Psoas muscle (tissue), 8 donors: ENCODE measurements around the gene DYRK2. TPM values are rescaled to one million over a fixed set of nuclear protein-coding genes. Genes with fewer than 3 reads are reported as not detected.
A peak's percentile ranks its signal among the peaks of the same experiment; 100 is the strongest.

ENCODE experiments used
- ATAC-seq, 4 donors: fragments of 200-7000 bp; cut with Tn5 transposase; one replicate each; pipeline ENCODE4 v1.9.1; 2020; ENCODE audit warnings: moderate library complexity in 3 of 4, mild to moderate bottlenecking in 2 of 4
- DNase-seq, 2 donors: peaks; one replicate each; pipeline ENCODE4 v3.0.0-alpha.2; 2020
- H3K27ac ChIP-seq: fragments of 200-600 bp; one replicate; pipeline ENCODE4 v1.8.0; 2022
- H3K27me3 ChIP-seq, 3 donors: fragments of 200-600 bp in 1 of 3; one replicate each; pipeline versions ENCODE4 v1.6.1 to v1.8.0; 2013 to 2022; ENCODE audit warnings: low read length in 2 of 3, mild to moderate bottlenecking in 2 of 3, moderate library complexity in 1 of 3; ENCODE audit not compliant: insufficient read depth in 3 of 3
- H3K36me3 ChIP-seq, 2 donors: fragments of 200-600 bp in 1 of 2; one replicate each; pipeline versions ENCODE4 v1.6.1 to v1.8.0; 2013 to 2022; ENCODE audit warnings: low read depth in 1 of 2, mild to moderate bottlenecking in 1 of 2, moderate library complexity in 1 of 2; ENCODE audit not compliant: insufficient read depth in 1 of 2
- H3K4me1 ChIP-seq: fragments of 200-600 bp; one replicate; pipeline ENCODE4 v1.8.0; 2022
- H3K4me3 ChIP-seq: fragments of 200-600 bp; one replicate; pipeline ENCODE4 v1.8.0; 2022; ENCODE audit warnings: mild to moderate bottlenecking
- H3K9me3 ChIP-seq: fragments of 200-600 bp; one replicate; pipeline ENCODE4 v1.8.0; 2022
- CTCF ChIP-seq: fragments of 200-600 bp; IDR thresholded peaks from one replicate; pipeline ENCODE4 v1.8.0; 2022; ENCODE audit warnings: antibody characterized with exemption
- WGBS, 3 donors: extraction: QIAGEN DNeasy Blood & Tissue Kit; methylation state at CpG; one replicate each; pipeline versions ENCODE4 v1.1.6 to v1.1.7; 2013; 5-methylcytosine and 5-hydroxymethylcytosine counted together
- intact Hi-C, 2 donors: fragments of 100-400 bp; cut with DNase I; formaldehyde crosslinking; loops; one replicate each; pipeline versions ENCODE4 v1.11.0 to v1.14.2; 2022
- polyA plus RNA-seq, 3 donors: library from polyadenylated mRNA; stranded (reverse); fragments of 200-250 nt; gene quantifications; one replicate each; pipeline ENCODE4 v1.2.3, GENCODE V29; 2013
- total RNA-seq, 4 donors: library from RNA; stranded (reverse); fragmentation: NEBNext Ultra II Directional in 2 of 4; extraction: Animal tissue kit (Norgen Biotek cat#: 25700) in 2 of 4; gene quantifications; one replicate each; pipeline versions ENCODE4 v1.2.1 to v1.2.4, GENCODE V29; 2021 to 2023
- donor health status: healthy with polysubstance abuse.
- donor health status: DM: no; HTN: no; CAD: no; lungs with moderate emphysema.
- donor health status: Bipolar disorder and iron deficiency.
- donor health status: healthy.
- donor health status: DM: yes; HTN: yes; CAD: no.
- donor health status: DM: no; HTN: no; CAD: no.
- donor health status: DM: no; HTN: no; CAD: no.
- donor health status: DM: yes; HTN: yes; CAD: no.

The DYRK2 gene
- total and polyA plus RNA-seq, 7 donors = 2.8 to 46.4 (median 11.0) TPM

- DNase-seq (no peak), ATAC-seq (no peak)
- no peak overlapping the region for H3K4me3 ChIP-seq
- H3K27ac ChIP-seq = no peak overlapping the region
- TF ChIP-seq CTCF = no peak
- H3K4me1 ChIP-seq = no peaks in the 10 kb centered on the region
- WGBS, 3 donors = 95 to 99% (median 96%) methylated on average over 1 of the region's 1 CpG
- intact Hi-C loops = no loop called here
- no peaks in the 10 kb centered on the region for H3K36me3 ChIP-seq
- no peaks in the 10 kb centered on the region for H3K27me3 ChIP-seq
- H3K9me3 ChIP-seq = no peaks in the 10 kb centered on the region
These were observed 9.9 kb upstream of the DYRK2 start for GRCh38 chr12:67638694-67639093.

DNA sequence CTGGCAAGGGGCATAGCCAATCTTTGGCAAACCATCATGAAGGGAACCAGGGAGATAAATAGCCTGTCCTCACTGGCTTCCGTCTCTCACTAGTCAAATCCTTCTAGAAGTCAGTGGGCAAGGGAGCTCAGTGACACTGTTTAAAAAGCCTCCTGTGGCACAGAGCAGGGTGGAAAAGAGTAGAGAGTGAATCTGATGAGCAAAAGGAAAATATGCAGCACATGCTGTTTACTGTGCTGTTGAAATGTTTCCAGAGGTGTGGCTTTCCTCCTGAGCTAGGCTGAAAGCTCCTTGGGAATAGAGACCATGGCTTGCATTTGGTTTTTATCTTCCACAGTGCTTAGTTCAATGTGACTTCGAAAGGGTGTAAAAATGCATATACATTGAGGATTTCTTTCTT, 7.7 kb upstream of the DYRK2 start:
- WGBS, 3 donors = 59 to 83% (median 67%) methylated on average over 2 of the region's 2 CpGs
- intact Hi-C loops = loop anchor here in 1 of 2 donors (10.0 kb wide), 1 partner anchor 196 kb away; no protein-coding TSS in a partner anchor

GRCh38 chr12:67645126-67645525, 3.4 kb upstream of the DYRK2 start:
- intact Hi-C loops = loop anchor here (5.0 to 10.0 kb wide), 3 partner anchors 128 to 203 kb away; no protein-coding TSS in a partner anchor
- ATAC-seq = no peak

More for the DNA sequence above, 7.7 kb upstream of the DYRK2 start:
- Histone ChIP-seq H3K36me3 (no peaks in the 10 kb centered on the region), H3K9me3 (no peaks in the 10 kb centered on the region), H3K27ac (no peak overlapping the region), H3K27me3 (no peaks in the 10 kb centered on the region), H3K4me3 (no peak overlapping the region), H3K4me1 (no peaks in the 10 kb centered on the region)
- ATAC-seq (no peak), DNase-seq (no peak)
- no peak for TF ChIP-seq CTCF

GRCh38 chr12:67645601-67646000, 2.9 kb upstream of the DYRK2 start:
- ATAC-seq (no peak), DNase-seq (no peak)
- intact Hi-C loops = loop anchor here (5.0 to 10.0 kb wide), 3 partner anchors 128 to 203 kb away; no protein-coding TSS in a partner anchor
- no peak overlapping the region for H3K27ac ChIP-seq
- no peaks in the 10 kb centered on the region for H3K9me3 ChIP-seq
- peaks cover 4% of the 10 kb centered on the region for H3K4me1 ChIP-seq
- H3K4me3 ChIP-seq = no peak overlapping the region
- no peaks in the 10 kb centered on the region for H3K27me3 ChIP-seq
- TF ChIP-seq CTCF = no peak
- no peaks in the 10 kb centered on the region for H3K36me3 ChIP-seq

More at GRCh38 chr12:67645126-67645525, 3.4 kb upstream of the DYRK2 start:
- no peak for DNase-seq
- Histone ChIP-seq H3K36me3 (no peaks in the 10 kb centered on the region), H3K4me1 (peaks cover 4% of the 10 kb centered on the region), H3K27me3 (no peaks in the 10 kb centered on the region), H3K9me3 (no peaks in the 10 kb centered on the region), H3K4me3 (no peak overlapping the region), H3K27ac (no peak overlapping the region)
- 80 to 87% (median 83%) methylated on average over 7 of the region's 7 CpGs for WGBS, 3 donors
- no peak for TF ChIP-seq CTCF

DNA sequence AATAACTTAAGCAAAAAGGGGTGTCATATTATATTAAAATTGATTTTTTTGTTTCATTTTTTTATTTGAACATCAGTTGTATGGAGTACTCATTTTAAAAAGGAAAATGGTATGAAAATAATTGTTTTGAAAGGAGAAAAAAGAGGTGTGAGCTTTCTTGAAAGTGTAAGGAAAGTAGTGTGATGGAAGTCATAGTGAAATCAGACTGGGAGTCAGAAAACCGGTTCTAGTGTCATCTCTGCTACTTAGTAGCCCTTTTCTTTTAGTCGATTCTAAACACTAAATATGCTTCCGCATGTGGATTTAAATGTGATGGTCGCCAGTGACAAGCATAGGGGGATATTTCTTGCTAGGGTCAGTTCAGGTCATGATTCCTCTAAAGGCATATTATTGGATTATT, 1.8 kb upstream of the DYRK2 start:
- WGBS, 3 donors = 87 to 95% (median 91%) methylated on average over 4 of the region's 4 CpGs
- TF ChIP-seq CTCF = no peak
- peaks cover 8% of the 10 kb centered on the region for H3K4me1 ChIP-seq
- ATAC-seq = no peak
- no peak overlapping the region for H3K4me3 ChIP-seq
- no peak for DNase-seq
- no peaks in the 10 kb centered on the region for H3K36me3 ChIP-seq
- H3K9me3 ChIP-seq = no peaks in the 10 kb centered on the region
- intact Hi-C loops = loop anchor here (5.0 to 10.0 kb wide), 3 partner anchors 129 to 204 kb away; no protein-coding TSS in a partner anchor
- peak overlapping the region; percentile 99 for H3K27ac ChIP-seq
- H3K27me3 ChIP-seq = no peaks in the 10 kb centered on the region
